Measurements from ENCODE around the gene TRPM6. TPM values are rescaled to one million over a fixed set of nuclear protein-coding genes. Genes with fewer than 3 reads are reported as not detected.
A peak's percentile ranks its signal among the peaks of the same experiment; 100 is the strongest.

Gene TRPM6
- total RNA-seq, 1 donor from 2014 or later: 1.6 TPM

DNA sequence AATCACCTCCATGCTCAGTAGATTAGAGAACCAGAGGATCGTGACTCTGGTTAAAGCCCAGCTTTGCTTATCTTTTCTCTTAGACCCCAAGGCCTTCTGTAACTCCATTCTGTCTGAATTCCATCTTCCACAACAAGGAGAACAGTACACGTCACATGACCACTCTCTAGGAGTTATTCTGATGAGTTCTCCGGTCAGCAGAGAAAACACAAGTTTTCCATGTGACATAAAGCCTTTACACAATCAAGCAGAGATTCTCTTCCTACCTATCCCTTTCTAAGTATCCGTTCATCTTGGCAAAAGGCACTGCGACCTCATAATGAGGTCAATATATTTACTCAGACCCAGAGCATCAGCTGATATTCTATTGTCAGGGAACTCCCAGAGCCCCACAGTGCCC lies 112.3 kb downstream of the TRPM6 start:
- DNase-seq (ENCODE audit: low spot score in 2 of 2) (no peak), FAIRE-seq (no peak)

DNA sequence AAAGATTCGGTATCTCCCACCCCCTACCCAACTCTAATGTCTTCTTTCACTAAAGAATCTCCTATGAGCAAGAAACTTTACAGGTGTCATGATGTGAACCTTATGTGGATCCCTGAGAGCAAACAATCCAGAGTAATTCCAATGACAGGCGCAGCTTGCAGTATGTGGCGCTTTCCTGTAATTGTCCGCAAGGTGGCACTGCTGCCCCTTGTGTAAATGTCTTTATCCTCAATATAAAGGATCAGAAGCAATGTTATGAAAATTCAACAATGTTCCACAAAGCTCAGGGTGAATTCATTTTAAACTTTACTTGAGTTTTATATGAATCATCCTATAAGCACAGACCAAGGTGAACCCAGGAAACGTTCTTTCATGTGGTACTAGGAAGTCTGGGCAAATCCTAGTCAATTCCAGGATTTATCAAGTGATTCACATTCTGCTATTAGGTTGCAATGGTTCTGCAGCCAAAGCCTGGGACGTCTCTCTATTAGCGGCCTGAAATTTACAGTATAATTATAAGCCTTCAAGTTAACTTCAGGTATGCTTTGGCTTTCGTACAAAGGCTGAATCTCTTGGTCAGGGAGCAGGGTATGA lies 113.7 kb downstream of the TRPM6 start:
- peak; percentile 59 for FAIRE-seq
- DNase-seq (ENCODE audit: low spot score in 2 of 2): peak; percentile 48 to 64

DNA sequence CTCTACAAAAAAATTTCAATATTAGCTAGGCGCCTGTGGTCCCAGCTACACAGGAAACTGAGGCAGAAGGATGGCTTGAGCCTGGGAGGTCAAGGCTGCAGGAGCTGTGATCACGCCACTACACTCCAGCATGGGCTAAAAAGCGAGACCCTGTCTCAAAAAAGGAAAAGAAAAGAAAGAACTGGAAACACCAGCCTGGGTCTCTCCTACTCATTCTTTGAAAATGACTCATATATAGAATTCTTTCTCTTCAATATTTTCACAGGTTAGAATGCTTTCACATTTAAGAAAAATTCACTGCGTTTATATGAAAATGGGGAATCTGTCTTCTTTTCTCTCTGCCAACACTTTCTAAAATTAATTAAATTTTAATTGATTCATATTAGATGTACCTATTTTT lies 115.6 kb downstream of the TRPM6 start:
- DNase-seq (ENCODE audit: low spot score in 2 of 2) (no peak), FAIRE-seq (no peak)

DNA sequence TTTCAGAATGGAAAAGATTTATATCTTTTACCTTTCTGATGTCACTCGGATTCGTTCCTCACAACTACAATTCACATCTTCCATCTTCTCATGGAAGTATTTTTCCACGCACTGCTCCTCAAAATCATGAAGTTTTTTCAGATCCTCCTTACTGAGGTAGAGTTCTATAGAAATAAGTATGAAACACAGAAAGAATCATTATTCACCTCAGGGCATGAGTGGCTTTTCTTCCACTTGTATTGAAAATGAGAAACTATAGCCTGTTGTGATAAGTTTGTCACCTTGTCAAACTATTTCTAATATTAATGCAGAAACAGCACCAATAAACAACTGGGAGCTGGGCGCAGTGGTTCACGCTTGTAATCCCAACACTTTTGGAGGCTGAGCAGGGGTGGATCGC lies 116.0 kb downstream of the TRPM6 start:
- no peak for DNase-seq (ENCODE audit: low spot score in 2 of 2)
- no peak for FAIRE-seq

DNA sequence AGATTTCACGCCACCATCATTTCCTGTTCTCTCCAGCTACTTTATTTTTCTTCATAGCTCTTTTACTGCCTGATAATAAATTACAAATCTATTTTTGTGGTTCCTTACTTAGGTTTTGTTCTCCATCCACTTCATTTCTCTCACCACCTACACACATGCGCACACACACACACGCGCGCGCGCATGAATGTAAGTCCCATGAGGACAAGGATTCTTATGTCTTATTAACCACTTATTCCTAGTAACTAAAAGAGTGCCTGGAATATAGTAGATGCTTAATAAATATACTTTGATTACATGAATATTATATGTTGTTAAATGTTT lies 116.5 kb downstream of the TRPM6 start:
- FAIRE-seq: no peak
- DNase-seq (ENCODE audit: low spot score in 2 of 2): no peak

DNA sequence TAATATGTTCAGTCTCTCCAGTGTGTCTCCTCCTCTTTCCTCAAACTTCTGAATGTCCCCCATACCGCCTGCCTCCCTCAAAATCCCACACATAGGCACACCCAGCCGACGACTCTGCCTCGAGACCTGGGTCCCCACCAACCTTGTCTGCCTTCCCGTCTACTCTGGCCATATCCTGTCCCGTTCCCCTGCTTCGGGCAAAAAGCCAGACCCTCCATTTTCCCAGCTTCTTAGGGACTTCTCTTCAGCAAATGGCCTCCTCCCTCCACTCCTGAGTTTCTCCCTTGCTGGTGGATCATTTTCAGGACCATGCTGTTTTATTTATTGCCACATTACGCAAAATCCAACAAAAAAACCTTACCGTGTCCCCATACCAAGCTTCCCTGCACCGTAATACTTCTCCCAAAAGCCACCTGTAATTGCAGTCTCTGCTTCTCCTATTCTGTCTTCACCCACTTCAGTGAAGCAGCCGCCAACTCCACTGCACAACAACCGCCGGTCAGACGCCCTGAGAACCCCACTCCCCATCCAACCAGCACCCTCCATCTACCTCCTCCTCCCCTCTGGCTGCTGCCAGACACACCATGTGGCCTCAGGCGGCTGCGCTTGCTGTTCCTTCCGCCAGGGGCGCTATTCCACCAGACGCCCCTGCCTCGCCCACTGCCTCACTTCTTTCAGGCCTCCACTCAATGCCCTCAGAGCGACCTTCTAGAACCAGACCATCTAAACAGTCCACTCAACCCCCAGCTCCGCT lies 117.0 kb downstream of the TRPM6 start:
- DNase-seq (ENCODE audit: low spot score in 2 of 2) (no peak), FAIRE-seq (no peak)

DNA sequence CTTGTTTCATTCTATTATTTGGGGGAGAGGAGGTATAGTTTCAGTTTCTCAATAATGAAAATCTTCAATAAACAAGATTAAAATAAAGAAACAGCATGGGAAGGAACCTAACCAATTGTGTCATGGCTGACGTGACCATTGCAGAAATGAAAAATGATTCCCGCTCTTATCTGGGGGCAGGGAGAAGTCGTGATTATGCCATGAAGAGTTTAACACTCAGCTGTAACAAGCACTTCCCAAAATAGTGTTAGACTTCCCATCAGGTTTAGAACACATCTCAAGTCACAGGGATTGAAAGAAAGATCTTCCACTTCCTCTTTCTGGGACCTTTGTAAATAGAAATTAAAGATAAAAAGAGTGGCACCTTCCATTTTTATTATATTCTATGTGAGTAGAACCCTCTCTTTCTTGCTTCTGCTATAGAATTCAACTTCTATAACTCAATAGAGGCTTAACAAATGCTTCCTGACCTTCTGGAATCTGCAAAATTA lies 122.2 kb downstream of the TRPM6 start:
- FAIRE-seq: no peak

DNA sequence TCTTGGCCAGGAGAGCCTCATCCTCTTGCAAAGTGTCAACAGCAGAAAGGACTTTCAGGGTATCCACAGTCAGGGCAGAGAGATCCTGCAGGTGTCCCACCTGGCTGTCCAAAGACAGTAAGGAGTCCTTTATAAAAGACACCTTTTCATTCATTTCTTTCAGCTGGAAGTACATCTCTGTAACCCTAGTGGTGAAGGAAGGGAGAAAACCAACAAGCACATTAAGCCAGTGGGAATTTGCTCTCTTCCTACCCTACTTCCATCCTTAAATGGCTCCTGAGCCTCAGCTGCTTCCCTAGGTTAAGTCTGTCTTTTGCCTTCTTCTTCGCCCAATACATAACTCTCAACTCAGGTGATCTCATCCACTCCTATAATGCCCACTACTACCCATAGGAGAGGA lies 124.8 kb downstream of the TRPM6 start:
- DNase-seq (ENCODE audit: low spot score in 2 of 2) (no peak), FAIRE-seq (no peak)

More for the DNA sequence above, 122.2 kb downstream of the TRPM6 start:
- no peak for DNase-seq (ENCODE audit: low spot score in 2 of 2)

DNA sequence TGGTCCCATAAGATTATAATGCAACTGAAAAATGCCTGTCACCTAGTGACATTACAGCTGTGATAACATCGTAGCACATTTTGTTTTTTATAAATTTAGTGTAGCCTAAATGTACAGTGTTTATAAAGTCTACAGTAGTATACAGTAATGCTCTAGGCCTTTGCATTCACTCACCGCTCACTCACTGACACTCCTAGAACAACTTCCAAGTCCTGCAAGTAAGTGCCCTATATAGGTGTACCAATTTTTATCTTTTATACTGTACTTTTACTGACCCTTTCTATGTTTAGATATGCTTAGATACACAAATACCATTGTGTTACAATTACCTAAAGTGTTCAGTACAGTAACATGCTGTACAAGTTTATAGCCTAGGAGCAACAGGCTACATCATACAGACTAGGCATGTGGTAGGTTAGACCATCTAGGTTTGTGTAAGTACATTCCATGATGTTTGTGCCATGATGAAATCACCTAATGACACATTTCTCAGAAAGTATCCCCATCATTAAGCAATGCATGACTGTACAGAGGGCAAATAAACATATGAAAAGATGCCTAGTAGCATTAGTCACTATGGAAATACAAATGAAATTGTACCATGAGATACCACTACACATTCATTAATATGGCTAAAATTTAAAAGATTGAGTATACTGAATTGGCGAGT lies 127.6 kb downstream of the TRPM6 start:
- FAIRE-seq: no peak
- DNase-seq (ENCODE audit: low spot score in 2 of 2): no peak

DNA sequence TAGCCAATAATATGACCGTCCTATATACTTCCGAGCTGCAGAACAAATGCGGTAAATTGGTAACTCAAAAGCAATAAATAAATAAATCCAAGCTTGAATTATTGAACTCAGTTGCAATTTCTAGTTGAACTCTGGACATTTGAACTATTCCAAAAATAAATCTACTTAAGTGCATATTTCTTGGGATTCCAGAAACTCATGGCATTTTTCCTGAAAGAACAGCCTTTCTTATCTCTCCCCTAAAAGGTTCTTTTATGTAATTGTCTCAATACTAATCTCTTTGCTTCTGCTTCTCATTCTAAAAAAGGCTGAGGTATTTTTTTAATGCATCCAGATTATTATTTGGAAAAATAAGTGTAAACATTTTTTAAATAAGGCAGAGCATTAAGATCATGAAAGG lies 131.7 kb downstream of the TRPM6 start:
- FAIRE-seq (no peak), DNase-seq (ENCODE audit: low spot score in 2 of 2) (no peak)

DNA sequence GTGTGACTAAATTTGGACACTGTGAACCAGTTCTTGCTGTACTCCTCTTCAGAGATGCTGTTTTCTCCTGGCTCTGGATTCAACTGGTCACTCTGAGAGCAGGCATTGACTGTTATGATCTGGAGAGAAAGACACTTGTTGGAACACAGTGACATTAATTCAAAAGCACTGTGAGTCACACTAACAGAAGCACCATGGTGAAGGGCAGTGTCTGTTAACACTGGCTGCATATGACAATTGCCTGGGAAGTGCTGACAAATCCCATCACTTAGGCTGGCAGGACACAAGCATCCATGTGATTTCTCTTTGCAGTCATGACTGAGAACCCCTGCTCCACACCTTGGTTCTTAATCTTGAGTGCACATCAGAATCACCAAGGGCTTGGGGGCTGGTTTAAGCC lies 132.4 kb downstream of the TRPM6 start:
- FAIRE-seq (no peak), DNase-seq (ENCODE audit: low spot score in 2 of 2) (no peak)

DNA sequence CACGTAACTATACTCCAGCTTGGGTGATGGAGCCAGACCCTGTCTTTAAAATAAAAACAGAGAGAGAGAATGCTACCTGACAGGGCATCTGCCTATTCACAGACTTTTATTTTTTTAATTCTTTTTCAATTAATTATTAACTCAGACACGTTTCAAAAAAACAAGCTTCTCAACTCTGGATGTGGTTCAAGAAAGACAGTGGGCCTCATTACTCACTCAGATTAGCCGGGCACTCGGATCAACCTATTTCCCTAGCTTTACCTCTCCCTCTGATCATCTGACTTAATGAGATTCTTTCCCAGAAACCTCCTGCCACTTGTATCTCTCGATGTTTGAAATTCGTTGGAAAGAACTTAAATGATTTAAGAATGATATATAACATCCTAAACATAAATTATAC lies 134.1 kb downstream of the TRPM6 start:
- FAIRE-seq: no peak

DNA sequence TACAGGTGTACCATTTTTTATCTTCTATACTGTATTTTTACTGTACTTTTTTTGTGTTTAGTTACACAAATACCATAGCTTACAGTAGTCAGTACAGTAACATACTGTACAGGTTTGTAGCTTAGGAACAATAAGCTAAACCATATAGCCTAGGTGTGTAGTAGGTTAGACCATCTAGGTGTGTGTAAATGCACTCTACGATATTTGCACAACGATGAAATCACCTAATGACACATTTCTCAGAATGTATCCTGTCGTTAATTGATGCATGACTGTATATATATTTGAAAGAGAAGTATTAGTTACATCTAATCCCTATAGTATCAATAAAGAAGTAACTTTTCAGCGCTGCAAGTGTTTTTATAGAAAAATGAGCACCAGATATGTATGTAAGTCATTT lies 138.8 kb downstream of the TRPM6 start:
- DNase-seq (ENCODE audit: low spot score in 2 of 2): no peak
- FAIRE-seq: no peak

More for the DNA sequence above, 134.1 kb downstream of the TRPM6 start:
- no peak for DNase-seq (ENCODE audit: low spot score in 2 of 2)

DNA sequence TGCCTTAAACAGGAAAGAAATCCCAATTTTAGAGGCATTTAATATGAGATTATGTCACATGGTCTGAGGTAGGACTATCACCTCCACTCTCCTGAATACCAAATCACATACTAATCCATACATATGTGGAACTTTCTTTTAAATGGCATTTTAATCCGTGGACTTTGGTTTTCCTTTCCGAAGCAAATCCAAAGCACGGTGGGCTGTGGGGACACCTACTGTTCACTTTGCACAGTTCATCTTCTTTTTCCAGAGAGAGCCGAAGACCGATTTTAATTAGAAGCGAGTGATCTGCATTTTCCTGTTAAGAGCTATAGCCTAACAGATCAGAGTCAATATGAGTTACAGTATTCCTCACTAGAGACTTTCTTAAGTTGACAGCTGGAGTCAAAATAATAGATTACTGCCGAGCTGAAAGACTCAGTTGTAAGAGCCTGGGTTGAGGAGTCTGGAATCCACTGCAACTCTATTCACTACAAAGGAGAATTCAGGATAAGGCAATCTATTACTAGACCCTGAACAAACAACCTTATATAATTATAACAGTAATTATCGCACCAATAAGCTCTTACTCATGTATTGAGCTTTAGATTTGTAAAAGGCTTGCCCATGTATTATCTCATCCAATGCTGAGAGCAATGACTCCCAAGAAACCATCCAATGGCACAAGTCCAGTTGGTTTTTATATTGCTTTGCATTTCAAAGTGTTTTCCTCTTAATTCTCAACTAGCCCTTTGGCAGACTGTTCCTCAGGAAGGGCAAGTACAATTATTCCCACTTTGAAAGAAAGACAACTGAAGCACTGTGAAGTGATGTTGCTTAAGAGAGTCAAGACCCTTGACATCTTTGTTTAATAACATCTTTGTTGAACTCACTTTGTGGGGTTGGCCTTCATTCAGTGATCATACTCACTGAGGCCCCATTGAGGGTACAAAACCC lies 144.7 kb downstream of the TRPM6 start:
- peak in 1 of 2 donors; percentile 24 for DNase-seq (ENCODE audit: low spot score in 2 of 2)
- no peak for FAIRE-seq

DNA sequence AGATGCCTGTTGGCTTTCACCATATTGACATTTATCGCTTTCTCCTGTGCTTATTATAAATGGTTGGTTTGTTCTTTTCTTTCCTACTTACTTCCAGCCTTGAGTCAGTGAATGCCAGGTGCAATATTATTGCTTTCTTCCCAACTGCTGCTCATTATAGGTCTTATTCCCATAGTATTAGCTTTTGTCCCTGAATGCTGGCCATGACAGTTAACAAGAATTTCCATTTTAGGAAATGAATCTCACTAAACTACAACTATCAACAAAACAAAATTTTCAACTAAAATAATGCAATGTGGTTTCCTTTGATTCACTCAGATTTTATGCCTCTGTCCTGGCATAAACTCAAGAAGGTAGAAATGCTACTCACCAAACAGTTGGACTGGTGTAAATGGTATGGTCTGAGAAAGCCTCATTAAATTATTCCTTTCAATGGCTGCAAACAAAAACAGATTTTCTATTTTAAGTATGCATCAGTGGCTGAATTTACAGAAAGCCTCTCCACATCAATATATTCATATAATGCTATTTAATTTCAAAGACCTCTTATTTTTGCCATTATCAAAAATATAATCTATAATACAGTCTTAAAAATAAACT lies 145.4 kb downstream of the TRPM6 start:
- FAIRE-seq (no peak), DNase-seq (ENCODE audit: low spot score in 2 of 2) (no peak)

DNA sequence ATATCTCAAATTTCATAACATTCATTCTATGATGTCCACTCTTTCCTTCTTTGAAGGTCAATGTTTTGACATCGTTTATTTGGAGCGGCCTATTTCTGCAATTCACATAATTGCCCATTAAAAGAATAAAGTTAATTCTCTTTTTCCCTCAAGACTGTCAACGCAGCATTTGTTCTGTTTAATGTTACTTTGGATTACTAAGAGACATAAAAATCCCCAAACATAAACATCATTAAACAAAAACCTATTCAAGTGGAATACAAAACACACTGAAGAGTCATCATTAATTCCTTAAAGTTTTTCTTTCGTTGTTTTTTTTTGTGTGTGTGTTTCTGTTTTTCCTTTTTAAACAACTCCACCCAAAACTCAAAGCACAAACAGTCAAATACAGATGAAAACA lies 151.1 kb downstream of the TRPM6 start:
- FAIRE-seq: no peak

DNA sequence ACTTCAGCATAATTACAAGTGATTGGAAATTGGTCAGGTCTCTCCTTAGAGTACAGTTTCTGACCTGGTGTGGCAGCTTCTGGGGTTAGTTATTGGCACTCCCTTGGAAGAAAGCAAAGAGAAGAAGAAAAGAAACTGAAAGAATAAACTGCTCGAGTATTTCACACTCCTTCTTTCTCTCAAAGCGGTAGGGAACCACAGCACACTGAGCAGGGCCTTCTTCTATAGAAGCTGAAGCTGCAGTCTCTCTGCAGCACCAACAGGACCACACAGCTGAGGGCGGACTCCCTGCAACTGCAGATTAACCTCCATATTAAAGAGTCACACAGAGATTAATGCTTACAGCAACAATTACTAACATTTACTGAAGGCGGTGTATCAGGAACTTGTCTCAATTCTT lies 152.0 kb downstream of the TRPM6 start:
- FAIRE-seq (no peak), DNase-seq (ENCODE audit: low spot score in 2 of 2) (no peak)

More for the DNA sequence above, 151.1 kb downstream of the TRPM6 start:
- no peak for DNase-seq (ENCODE audit: low spot score in 2 of 2)

DNA sequence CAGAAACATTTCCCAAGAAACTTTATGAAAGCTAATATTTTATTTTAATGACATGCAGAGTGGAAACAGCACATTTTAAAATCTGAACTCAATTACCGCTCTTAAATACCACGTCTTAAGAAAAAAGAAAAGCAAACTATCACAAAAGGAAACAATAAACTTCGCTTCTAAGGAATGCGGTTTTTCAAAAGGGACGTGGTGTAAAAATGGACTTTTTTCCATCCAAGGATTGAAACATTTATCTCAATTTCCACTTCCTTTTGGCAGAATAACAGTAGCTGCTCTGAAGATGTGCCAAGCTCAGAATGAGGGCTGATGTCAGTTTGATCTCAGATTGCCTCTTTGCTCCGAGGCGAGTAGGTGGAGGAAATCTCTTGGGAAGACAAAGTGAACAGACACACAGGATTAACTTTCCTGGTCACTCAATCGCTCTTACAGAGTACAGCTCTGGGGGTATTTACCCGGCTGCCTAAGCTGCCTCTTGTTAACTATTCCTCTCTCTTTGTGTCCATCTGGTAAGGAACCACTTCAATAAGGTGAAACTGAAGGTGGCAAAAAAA lies 158.5 kb downstream of the TRPM6 start:
- FAIRE-seq (no peak), DNase-seq (ENCODE audit: low spot score in 2 of 2) (no peak)

DNA sequence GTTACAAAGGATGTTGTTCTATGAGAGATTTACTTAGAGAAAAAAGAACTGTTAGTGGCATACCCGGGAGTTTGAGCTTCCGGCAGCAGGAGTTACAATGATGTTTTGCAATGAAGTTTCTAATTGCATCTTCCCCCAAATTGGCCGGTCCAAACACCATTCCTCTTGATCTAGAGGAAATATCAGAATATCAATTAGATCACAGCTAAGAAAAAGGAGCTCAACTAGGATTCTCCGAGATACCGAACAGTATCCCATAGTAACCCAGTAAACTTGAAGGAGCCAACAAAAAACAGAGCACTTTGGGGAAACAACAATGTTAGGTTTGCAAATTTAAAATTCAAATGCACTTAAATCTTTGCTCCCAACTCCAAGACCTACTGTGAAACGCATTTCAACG lies 159.5 kb downstream of the TRPM6 start:
- no peak for FAIRE-seq
- DNase-seq (ENCODE audit: low spot score in 2 of 2): no peak

DNA sequence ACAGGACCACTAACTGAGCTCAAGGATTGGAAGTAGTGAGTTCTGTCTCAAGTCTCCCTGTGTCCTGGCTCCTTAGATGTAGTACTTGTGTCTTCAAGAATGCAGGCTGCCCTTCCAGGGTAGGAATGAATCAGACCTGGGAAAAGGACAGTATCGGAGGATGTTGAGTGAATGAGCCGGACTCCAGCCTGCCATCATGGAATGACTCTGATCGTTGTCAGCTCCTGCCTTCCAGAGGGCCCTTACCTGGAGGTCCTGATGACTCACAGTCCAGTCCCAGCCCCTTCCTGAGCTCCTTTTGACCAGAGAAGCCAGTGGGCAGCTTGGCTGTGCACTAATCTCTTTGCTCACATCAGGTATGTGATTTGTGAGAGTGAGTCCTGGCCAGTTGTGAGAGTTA lies 161.1 kb downstream of the TRPM6 start:
- FAIRE-seq: no peak
- no peak for DNase-seq (ENCODE audit: low spot score in 2 of 2)
